HEK293 (cell line): ENCODE data around the gene FOXRED2.

Source experiments
- MYNN ChIP-seq: fragments of 450-650 bp; formaldehyde crosslinking; IDR thresholded peaks from 2 replicates; pipeline ENCODE4 v1.5.1; 2016; ENCODE audit warnings: missing biosample characterization, missing genetic modification characterization, borderline replicate concordance
- SP3 ChIP-seq: fragments of 450-650 bp; formaldehyde crosslinking; IDR thresholded peaks from 2 replicates; pipeline ENCODE4 v1.5.1; 2016; ENCODE audit warnings: missing biosample characterization, missing genetic modification characterization
- ZBTB7A ChIP-seq: fragments of 450-650 bp; formaldehyde crosslinking; IDR thresholded peaks from 2 replicates; pipeline ENCODE4 v1.5.1; 2016; ENCODE audit warnings: low read depth, missing biosample characterization, missing genetic modification characterization
- ZNF223 ChIP-seq: fragments of 450-650 bp; formaldehyde crosslinking; IDR thresholded peaks from 2 replicates; pipeline ENCODE4 v1.5.1; 2016; ENCODE audit warnings: missing biosample characterization, missing genetic modification characterization
- ZNF274 ChIP-seq, 2 experiments: fragments of 200-500 bp in 1 of 2; fragments of 450-650 bp in 1 of 2; sonication (Bioruptor generic) in 1 of 2; formaldehyde crosslinking in 1 of 2; IDR thresholded peaks; 2 replicates each; pipeline versions ENCODE4 v1.5.1 to v1.6.1; 2014 to 2016; ENCODE audit warnings: borderline replicate concordance in 1 of 2, inconsistent platforms in 1 of 2, low read length in 1 of 2, missing biosample characterization in 1 of 2, missing genetic modification characterization in 1 of 2
- ZNF830 ChIP-seq: fragments of 450-650 bp; IDR thresholded peaks from 2 replicates; pipeline ENCODE4 v1.5.0; 2018; ENCODE audit warnings: missing biosample characterization, missing genetic modification characterization, low read depth, mild to moderate bottlenecking, moderate library complexity
- TF ChIP-seq, protein P1 (sequence below): fragments of 450-650 bp; formaldehyde crosslinking; IDR thresholded peaks from 2 replicates; pipeline ENCODE4 v1.5.1; 2016; ENCODE audit warnings: missing biosample characterization, missing genetic modification characterization

DNA sequence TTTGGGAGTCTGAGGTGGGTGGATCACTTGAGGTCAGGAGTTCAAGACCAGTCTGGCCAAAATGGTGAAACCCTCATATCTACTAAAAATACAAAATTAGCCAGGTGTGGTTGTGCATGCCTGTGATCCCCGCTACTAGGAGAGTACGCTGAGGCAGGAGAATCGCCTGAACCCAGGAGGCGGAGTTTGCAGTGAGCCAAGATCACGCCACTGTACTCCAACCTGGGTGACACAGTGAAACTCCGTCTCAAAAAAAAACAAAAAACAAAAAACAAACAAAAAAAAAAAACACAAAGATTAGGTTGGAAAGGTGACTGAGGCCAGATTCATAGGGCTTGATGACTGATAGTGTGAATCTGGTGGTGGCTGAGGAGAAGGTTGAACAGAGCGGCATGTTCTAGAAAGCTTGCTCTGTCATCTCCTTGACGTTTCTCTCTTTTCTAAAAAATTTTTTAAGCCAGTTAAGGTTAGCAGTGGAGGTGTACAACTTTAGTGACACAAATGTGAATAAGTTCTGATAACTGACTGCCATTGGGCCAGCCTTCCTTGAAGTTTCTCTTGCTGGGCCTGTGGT, 66.3 kb downstream of the FOXRED2 start:
- TF ChIP-seq, protein P1, sequence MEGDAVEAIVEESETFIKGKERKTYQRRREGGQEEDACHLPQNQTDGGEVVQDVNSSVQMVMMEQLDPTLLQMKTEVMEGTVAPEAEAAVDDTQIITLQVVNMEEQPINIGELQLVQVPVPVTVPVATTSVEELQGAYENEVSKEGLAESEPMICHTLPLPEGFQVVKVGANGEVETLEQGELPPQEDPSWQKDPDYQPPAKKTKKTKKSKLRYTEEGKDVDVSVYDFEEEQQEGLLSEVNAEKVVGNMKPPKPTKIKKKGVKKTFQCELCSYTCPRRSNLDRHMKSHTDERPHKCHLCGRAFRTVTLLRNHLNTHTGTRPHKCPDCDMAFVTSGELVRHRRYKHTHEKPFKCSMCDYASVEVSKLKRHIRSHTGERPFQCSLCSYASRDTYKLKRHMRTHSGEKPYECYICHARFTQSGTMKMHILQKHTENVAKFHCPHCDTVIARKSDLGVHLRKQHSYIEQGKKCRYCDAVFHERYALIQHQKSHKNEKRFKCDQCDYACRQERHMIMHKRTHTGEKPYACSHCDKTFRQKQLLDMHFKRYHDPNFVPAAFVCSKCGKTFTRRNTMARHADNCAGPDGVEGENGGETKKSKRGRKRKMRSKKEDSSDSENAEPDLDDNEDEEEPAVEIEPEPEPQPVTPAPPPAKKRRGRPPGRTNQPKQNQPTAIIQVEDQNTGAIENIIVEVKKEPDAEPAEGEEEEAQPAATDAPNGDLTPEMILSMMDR (tag by site-specific recombination) = no peak
- no peak for TF ChIP-seq MYNN (tag by site-specific recombination)
- no peak for TF ChIP-seq ZNF830 (tag by site-specific recombination)
- TF ChIP-seq ZNF223 (tag by site-specific recombination) = no peak
- TF ChIP-seq ZNF274 (IDR thresholded peaks at IDR 0.05; ENCODE audit: low read length) = no peak
- no peak for TF ChIP-seq ZNF274 (tag by site-specific recombination; IDR thresholded peaks at IDR 0.05; ENCODE audit: borderline replicate concordance)
- TF ChIP-seq SP3 (tag by site-specific recombination) = no peak
- no peak for TF ChIP-seq ZBTB7A
